GM19238 (cell line): ENCODE data around the gene SLC35A4.
A peak's percentile ranks its signal among the peaks of the same experiment; 100 is the strongest.

Source experiments
- DNase-seq: peaks from one replicate; pipeline ENCODE4 v3.0.0; 2011; ENCODE audit warnings: low spot score; ENCODE audit not compliant: insufficient read length

Gene SLC35A4

GRCh38 chr5:140564196-140565023 lies at the start of gene SLC35A4, which contains the start of gene APBB3:
SLC35A4 (plus strand) TSS chr5:140564828; CDS start chr5:140567170, 2,342 bp downstream.
APBB3 (minus strand) TSS chr5:140564598; CDS start chr5:140564245, 353 bp downstream.
- peak; percentile 87 for DNase-seq

- DNase-seq = no peak
These were observed 40.6 kb upstream of the SLC35A4 start for GRCh38 chr5:140524003-140524402.

GRCh38 chr5:140540227-140540626 lies 24.4 kb upstream of the SLC35A4 start:
- DNase-seq = no peak

GRCh38 chr5:140542972-140543371 lies 21.7 kb upstream of the SLC35A4 start:
- DNase-seq = no peak

GRCh38 chr5:140544986-140545385 lies 19.6 kb upstream of the SLC35A4 start:
- DNase-seq = no peak

- no peak for DNase-seq
These were observed 19.0 kb upstream of the SLC35A4 start for GRCh38 chr5:140545606-140546005.

- no peak for DNase-seq
These were observed 17.6 kb upstream of the SLC35A4 start for GRCh38 chr5:140546851-140547507.

- DNase-seq = peak; percentile 81
These were observed 16.9 kb upstream of the SLC35A4 start, which contains the start of gene EIF4EBP3 for GRCh38 chr5:140547508-140548299. EIF4EBP3 (plus strand) TSS chr5:140547662; CDS start chr5:140547738, 76 bp downstream.

- no peak for DNase-seq
These were observed 16.3 kb upstream of the SLC35A4 start for GRCh38 chr5:140548300-140548688.

- DNase-seq = no peak
These were observed 15.8 kb upstream of the SLC35A4 start for GRCh38 chr5:140548791-140549190.

GRCh38 chr5:140549237-140550144 lies 15.1 kb upstream of the SLC35A4 start:
- no peak for DNase-seq

GRCh38 chr5:140550147-140551079 lies 14.2 kb upstream of the SLC35A4 start:
- no peak for DNase-seq

- DNase-seq = no peak
These were observed 12.8 kb upstream of the SLC35A4 start for GRCh38 chr5:140551872-140552271.

- no peak for DNase-seq
These were observed 11.0 kb upstream of the SLC35A4 start for GRCh38 chr5:140553657-140554056.

GRCh38 chr5:140554454-140554853 lies 10.2 kb upstream of the SLC35A4 start:
- no peak for DNase-seq

- no peak for DNase-seq
These were observed 8.8 kb upstream of the SLC35A4 start for GRCh38 chr5:140555747-140556312.

- no peak for DNase-seq
These were observed 8.2 kb upstream of the SLC35A4 start for GRCh38 chr5:140556438-140556837.

- peak; percentile 92 for DNase-seq
These were observed 7.4 kb upstream of the SLC35A4 start, which contains the start of gene SRA1 for GRCh38 chr5:140557136-140557805. SRA1 (minus strand) TSS chr5:140557473; CDS start chr5:140557452, 21 bp downstream.
